COR-L47 (cell line): ENCODE data around the gene USP38.
"Not testable (repeated sequence)": the region's sequence is repeated elsewhere in the genome, so short reads cannot be mapped to it uniquely, and the experiment has no call there.

Source experiments
- DNase-seq: peaks from one replicate; lab custom pipeline; 2025; lab: John Stamatoyannopoulos, UW

The USP38 gene

GRCh38 chr4:143262838-143263237 is 78.1 kb downstream of the USP38 start:
- no peak for DNase-seq

- not testable (repeated sequence) for DNase-seq
Measured at GRCh38 chr4:143267690-143268089, 83.0 kb downstream of the USP38 start.

- no peak for DNase-seq
Measured at GRCh38 chr4:143270256-143270838, 85.6 kb downstream of the USP38 start.
